HG03064 (cell line): ENCODE results near the gene RCVRN.
"Not testable (repeated sequence)": the region's sequence is repeated elsewhere in the genome, so short reads cannot be mapped to it uniquely, and the experiment has no call there.

Source experiments
- ATAC-seq: cut with Tn5 transposase; IDR thresholded peaks from one replicate; pipeline ENCODE4 v1.9.1; 2021; ENCODE audit warnings: low read depth; ENCODE audit not compliant: unreplicated experiment

Gene RCVRN

GRCh38 chr17:9922012-9922848 is 17.2 kb upstream of the RCVRN start:
- no peak for ATAC-seq

- ATAC-seq = not testable (repeated sequence)
Measured at GRCh38 chr17:9921216-9921615, 16.1 kb upstream of the RCVRN start.

GRCh38 chr17:9918804-9919352 is 13.8 kb upstream of the RCVRN start:
- no peak for ATAC-seq

GRCh38 chr17:9918352-9918751 is 13.3 kb upstream of the RCVRN start:
- ATAC-seq = no peak

GRCh38 chr17:9917801-9918200 is 12.7 kb upstream of the RCVRN start:
- no peak for ATAC-seq

- no peak for ATAC-seq
Measured at GRCh38 chr17:9917131-9917530, 12.1 kb upstream of the RCVRN start.

GRCh38 chr17:9916108-9916507 is 11.0 kb upstream of the RCVRN start:
- ATAC-seq = no peak

- ATAC-seq = no peak
Measured at GRCh38 chr17:9913476-9913875, 8.4 kb upstream of the RCVRN start.

GRCh38 chr17:9912121-9913099 is 7.3 kb upstream of the RCVRN start:
- ATAC-seq = no peak

GRCh38 chr17:9911089-9911488 is 6.0 kb upstream of the RCVRN start:
- no peak for ATAC-seq

- no peak for ATAC-seq
Measured at GRCh38 chr17:9908649-9909042, 3.6 kb upstream of the RCVRN start.

- ATAC-seq = no peak
Measured at GRCh38 chr17:9907883-9908648, 3.0 kb upstream of the RCVRN start.

- ATAC-seq = no peak
Measured at GRCh38 chr17:9907131-9907530, 2.1 kb upstream of the RCVRN start.

GRCh38 chr17:9906616-9907015 is 1.5 kb upstream of the RCVRN start:
- no peak for ATAC-seq

GRCh38 chr17:9905902-9906301 is 831 bp upstream of the RCVRN start:
- ATAC-seq = no peak

GRCh38 chr17:9904277-9905077 is 594 bp downstream of the RCVRN start:
- ATAC-seq = no peak

- ATAC-seq = no peak
Measured at GRCh38 chr17:9902120-9902519, 3.0 kb downstream of the RCVRN start.

- no peak for ATAC-seq
Measured at GRCh38 chr17:9900784-9901183, 4.3 kb downstream of the RCVRN start.

- no peak for ATAC-seq
Measured at GRCh38 chr17:9900044-9900594, 5.0 kb downstream of the RCVRN start.
